Mesothelial cell of epicardium (in vitro differentiated cells): ENCODE data around the gene CLSTN2. TPM values are rescaled to one million over a fixed set of nuclear protein-coding genes. Genes with fewer than 3 reads are reported as not detected.

Experiments used
- DNase-seq, 2 experiments: peaks; one replicate each; pipeline ENCODE4 v3.0.0; 2021; ENCODE audit warnings: low spot score in 2 of 2; ENCODE audit not compliant: unreplicated experiment in 2 of 2
- H3K27ac Mint-ChIP-seq: 2 replicates; pipeline ENCODE4 v1.8.0; 2021; ENCODE audit warnings: mixed read lengths
- H3K27me3 Mint-ChIP-seq: 2 replicates; pipeline ENCODE4 v1.8.0; 2021; ENCODE audit warnings: low read depth, mixed read lengths
- H3K36me3 Mint-ChIP-seq: 2 replicates; pipeline ENCODE4 v1.8.0; 2021; ENCODE audit warnings: mixed read lengths
- H3K4me1 Mint-ChIP-seq: 2 replicates; pipeline ENCODE4 v1.8.0; 2021; ENCODE audit warnings: mixed read lengths
- H3K4me3 Mint-ChIP-seq: 2 replicates; pipeline ENCODE4 v1.8.0; 2021; ENCODE audit warnings: mild to moderate bottlenecking, moderate library complexity, mixed read lengths
- H3K9me3 Mint-ChIP-seq: 2 replicates; pipeline ENCODE4 v1.8.0; 2021; ENCODE audit warnings: mixed read lengths
- total RNA-seq: library from RNA; stranded (reverse); gene quantifications from 3 replicates; pipeline ENCODE4 v1.2.1, GENCODE V29; 2021
- TF ChIP-seq, protein P1 (sequence below): fragments of 200-600 bp; sonication (generic); IDR thresholded peaks from one replicate; pipeline ENCODE4 v1.5.0; 2021; ENCODE audit warnings: antibody characterized with exemption; ENCODE audit not compliant: unreplicated experiment

CLSTN2 gene
- total RNA-seq, 1 donor from 2014 or later = 18.2 TPM

DNA sequence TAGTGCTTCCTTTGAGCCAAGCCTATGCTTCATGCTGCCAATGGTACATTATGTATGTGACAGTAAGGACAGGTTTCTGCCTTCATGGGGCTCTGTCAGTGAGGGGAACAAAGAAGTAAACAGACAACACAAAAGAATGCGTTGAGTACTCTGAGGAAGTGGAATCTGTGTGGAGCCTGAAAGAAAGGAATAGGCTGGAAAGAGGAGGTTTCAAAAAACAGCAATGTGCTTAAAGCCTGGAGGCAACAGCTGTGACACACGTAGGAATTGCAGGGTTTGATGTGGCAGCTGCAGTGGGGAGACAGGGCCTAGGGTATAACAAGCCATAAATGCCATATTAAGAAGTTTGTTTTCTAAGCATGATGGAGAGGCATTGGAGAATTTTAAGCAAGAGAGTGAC is 316.7 kb downstream of the CLSTN2 start:
- H3K27me3 Mint-ChIP-seq = no peaks in the 10 kb centered on the region
- H3K9me3 Mint-ChIP-seq = peaks cover 13% of the 10 kb centered on the region
- TF ChIP-seq, protein P1, sequence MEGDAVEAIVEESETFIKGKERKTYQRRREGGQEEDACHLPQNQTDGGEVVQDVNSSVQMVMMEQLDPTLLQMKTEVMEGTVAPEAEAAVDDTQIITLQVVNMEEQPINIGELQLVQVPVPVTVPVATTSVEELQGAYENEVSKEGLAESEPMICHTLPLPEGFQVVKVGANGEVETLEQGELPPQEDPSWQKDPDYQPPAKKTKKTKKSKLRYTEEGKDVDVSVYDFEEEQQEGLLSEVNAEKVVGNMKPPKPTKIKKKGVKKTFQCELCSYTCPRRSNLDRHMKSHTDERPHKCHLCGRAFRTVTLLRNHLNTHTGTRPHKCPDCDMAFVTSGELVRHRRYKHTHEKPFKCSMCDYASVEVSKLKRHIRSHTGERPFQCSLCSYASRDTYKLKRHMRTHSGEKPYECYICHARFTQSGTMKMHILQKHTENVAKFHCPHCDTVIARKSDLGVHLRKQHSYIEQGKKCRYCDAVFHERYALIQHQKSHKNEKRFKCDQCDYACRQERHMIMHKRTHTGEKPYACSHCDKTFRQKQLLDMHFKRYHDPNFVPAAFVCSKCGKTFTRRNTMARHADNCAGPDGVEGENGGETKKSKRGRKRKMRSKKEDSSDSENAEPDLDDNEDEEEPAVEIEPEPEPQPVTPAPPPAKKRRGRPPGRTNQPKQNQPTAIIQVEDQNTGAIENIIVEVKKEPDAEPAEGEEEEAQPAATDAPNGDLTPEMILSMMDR = no peak
- no peaks in the 10 kb centered on the region for H3K36me3 Mint-ChIP-seq
- no peak overlapping the region for H3K27ac Mint-ChIP-seq
- no peak for DNase-seq
- no peak overlapping the region for H3K4me3 Mint-ChIP-seq
- peaks cover 4% of the 10 kb centered on the region for H3K4me1 Mint-ChIP-seq

DNA sequence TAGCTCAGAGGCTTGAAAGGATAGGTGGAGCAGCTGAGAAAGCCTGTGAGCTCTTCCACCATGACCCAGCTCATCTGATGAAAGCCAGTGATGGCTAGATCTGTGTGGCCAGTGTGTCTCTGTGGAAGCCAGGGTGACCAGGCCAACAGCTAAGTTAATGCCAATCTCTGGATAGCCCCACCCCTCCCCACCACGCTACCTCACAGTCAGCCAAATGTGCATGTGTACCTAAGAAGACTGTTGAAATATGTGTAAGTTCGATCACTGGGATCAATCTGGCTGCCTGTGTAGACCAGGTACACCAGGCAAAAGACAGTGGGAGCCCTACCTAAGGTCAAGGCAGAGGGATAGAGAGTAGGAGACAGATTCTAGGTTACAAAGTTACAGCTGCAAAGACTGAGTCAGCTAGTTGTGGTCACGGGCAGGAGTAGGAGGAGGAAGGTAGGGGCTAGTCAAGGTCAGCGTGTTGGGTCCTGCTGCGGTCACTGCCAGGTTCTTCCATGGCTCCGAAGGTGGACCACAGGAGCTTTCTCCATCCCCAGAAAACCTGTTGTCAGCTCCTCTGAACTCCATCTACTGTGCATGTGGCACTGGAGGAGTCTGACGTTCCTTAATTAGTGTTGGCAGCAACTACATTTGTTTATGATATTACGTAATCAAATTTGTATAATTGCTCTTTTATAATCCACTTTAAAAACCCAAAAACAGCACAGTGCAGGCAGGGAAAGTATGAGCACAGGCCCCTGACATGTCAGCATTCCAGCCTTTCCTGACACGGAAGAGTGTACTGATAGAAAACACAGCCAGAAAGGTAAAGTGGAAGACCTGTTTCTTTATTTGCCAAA is 318.0 kb downstream of the CLSTN2 start:
- DNase-seq = no peak
- TF ChIP-seq, protein P1 = no peak
- H3K27me3 Mint-ChIP-seq = no peaks in the 10 kb centered on the region
- H3K36me3 Mint-ChIP-seq = no peaks in the 10 kb centered on the region
- H3K4me1 Mint-ChIP-seq = peaks cover 4% of the 10 kb centered on the region
- H3K27ac Mint-ChIP-seq = no peak overlapping the region
- no peak overlapping the region for H3K4me3 Mint-ChIP-seq
- H3K9me3 Mint-ChIP-seq = peaks cover 13% of the 10 kb centered on the region

DNA sequence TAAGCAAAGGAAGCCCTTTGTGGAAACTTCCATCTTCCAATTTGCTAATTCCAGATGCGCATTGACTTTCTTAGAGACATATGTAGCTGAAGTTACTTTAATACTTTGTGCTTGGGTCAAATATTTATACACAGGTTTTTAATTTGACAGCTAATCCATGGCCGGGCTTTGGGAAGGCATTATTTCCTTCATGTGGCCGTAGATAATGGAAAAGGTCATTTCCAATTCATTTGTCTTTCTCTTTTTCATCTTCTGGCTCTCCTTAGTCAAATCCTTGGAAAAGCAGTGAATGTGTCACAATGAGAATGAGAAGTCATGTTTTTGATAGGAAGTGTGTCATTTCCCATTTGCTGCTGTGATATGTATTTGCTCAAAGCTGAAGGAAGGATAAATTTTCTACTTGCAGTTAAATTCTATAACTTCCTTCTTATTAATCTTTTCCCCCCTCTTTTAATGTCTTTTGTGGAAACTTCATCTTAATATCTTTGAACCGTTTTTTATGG is 323.3 kb downstream of the CLSTN2 start:
- DNase-seq = no peak
- H3K4me3 Mint-ChIP-seq = no peak overlapping the region
- H3K4me1 Mint-ChIP-seq = no peaks in the 10 kb centered on the region
- no peak overlapping the region for H3K27ac Mint-ChIP-seq
- no peaks in the 10 kb centered on the region for H3K36me3 Mint-ChIP-seq
- TF ChIP-seq, protein P1 = no peak
- peaks cover 13% of the 10 kb centered on the region for H3K9me3 Mint-ChIP-seq
- H3K27me3 Mint-ChIP-seq = peaks cover 2% of the 10 kb centered on the region

DNA sequence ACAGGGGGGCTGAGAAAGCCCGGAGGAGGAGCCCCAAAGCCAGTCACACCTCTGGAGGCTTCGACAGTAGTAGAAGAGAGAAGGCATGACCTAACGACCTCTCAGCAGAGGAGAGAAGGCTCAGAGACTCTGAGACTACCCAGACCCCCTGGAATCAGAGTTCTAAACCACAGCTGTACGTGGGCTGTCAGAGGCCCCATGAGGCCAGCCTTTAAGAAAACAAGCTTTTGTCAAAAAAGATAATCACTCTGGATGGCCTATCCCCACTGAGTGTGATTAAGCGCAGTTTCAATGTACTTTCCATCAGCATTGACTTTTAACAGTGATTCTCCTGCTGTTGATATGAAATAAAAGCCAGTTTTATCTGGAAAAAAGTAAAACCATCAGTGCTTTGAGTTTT is 330.3 kb downstream of the CLSTN2 start:
- Mint-ChIP-seq H3K36me3 (no peaks in the 10 kb centered on the region), H3K4me3 (no peak overlapping the region), H3K27ac (no peak overlapping the region), H3K4me1 (no peaks in the 10 kb centered on the region), H3K27me3 (peaks cover 15% of the 10 kb centered on the region), H3K9me3 (no peaks in the 10 kb centered on the region)
- no peak for DNase-seq
- TF ChIP-seq, protein P1 = no peak

DNA sequence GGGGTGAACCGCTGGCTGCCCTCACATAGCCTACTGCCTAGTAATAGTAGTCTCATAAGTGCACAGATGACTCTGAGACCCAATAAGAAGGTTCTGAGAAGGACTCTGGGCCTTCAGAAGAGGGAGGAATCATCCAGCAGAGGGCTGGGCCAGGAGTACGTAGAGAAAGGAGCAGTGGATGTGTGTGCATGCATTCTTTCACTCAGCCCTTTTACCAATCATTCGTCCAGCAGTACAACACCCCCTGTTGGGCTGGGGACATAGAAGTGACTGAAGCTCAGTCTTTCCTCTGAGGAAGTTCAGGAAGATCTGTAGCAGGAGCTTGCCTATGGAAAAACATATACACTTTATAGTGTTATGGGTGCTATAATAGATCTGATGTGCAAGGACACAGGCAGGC is 333.1 kb downstream of the CLSTN2 start:
- Mint-ChIP-seq H3K27me3 (peaks cover 19% of the 10 kb centered on the region), H3K36me3 (no peaks in the 10 kb centered on the region), H3K27ac (no peak overlapping the region), H3K4me1 (no peaks in the 10 kb centered on the region), H3K4me3 (no peak overlapping the region), H3K9me3 (no peaks in the 10 kb centered on the region)
- DNase-seq = no peak
- TF ChIP-seq, protein P1 = no peak
